HepG2 (cell line): Measurements from ENCODE around the gene FFAR1. TPM values are rescaled to one million over a fixed set of nuclear protein-coding genes. Genes with fewer than 3 reads are reported as not detected.

ENCODE experiments used
- CBFB ChIP-seq: sonication (generic); formaldehyde crosslinking; IDR thresholded peaks from 2 replicates; pipeline ENCODE4 v1.4.0; 2020; ENCODE audit warnings: missing genetic modification reagents
- CREM ChIP-seq, 2 experiments: sonication (generic) in 1 of 2; formaldehyde crosslinking in 1 of 2; IDR thresholded peaks; 2 replicates each; pipeline versions ENCODE4 v1.4.0 to v1.6.1; 2016 to 2020; ENCODE audit warnings: antibody characterized with exemption in 1 of 2, mild to moderate bottlenecking in 1 of 2, missing genetic modification reagents in 1 of 2
- E2F5 ChIP-seq: sonication (generic); formaldehyde crosslinking; conservative IDR thresholded peaks from 2 replicates; pipeline ENCODE4 v1.4.0; 2020; ENCODE audit warnings: missing genetic modification reagents
- GATAD2A ChIP-seq: IDR thresholded peaks from 2 replicates; pipeline ENCODE4 v1.6.1; 2016
- HNRNPH1 ChIP-seq: fragments of 200-400 bp; formaldehyde crosslinking; optimal IDR thresholded peaks from 2 replicates; pipeline ENCODE3; 2017; ENCODE audit warnings: mild to moderate bottlenecking, low read depth, low read length
- JDP2 ChIP-seq: sonication (generic); formaldehyde crosslinking; IDR thresholded peaks from 2 replicates; pipeline ENCODE4 v1.8.1; 2022; ENCODE audit warnings: missing genetic modification reagents, borderline replicate concordance
- MAFG ChIP-seq: sonication (generic); formaldehyde crosslinking; IDR thresholded peaks from 2 replicates; pipeline ENCODE4 v1.5.1; 2020; ENCODE audit warnings: mild to moderate bottlenecking, missing genetic modification reagents
- MIXL1 ChIP-seq: IDR thresholded peaks from 2 replicates; pipeline ENCODE4 v1.6.1; 2016
- PAXIP1 ChIP-seq: sonication (generic); formaldehyde crosslinking; conservative IDR thresholded peaks from 2 replicates; pipeline ENCODE4 v1.4.0; 2020; ENCODE audit warnings: mild to moderate bottlenecking, missing genetic modification reagents, moderate library complexity
- PRDM10 ChIP-seq: sonication (generic); formaldehyde crosslinking; IDR thresholded peaks from 2 replicates; pipeline ENCODE4 v1.4.0; 2020; ENCODE audit warnings: low read depth, missing genetic modification reagents
- RARA ChIP-seq: IDR thresholded peaks from 2 replicates; pipeline ENCODE4 v1.6.1; 2016; ENCODE audit warnings: missing genetic modification reagents, missing compliant biosample characterization
- SALL1 ChIP-seq: sonication (generic); formaldehyde crosslinking; IDR thresholded peaks from 2 replicates; pipeline ENCODE4 v1.8.0; 2022; ENCODE audit warnings: mild to moderate bottlenecking, missing genetic modification reagents
- SIX4 ChIP-seq: sonication (generic); formaldehyde crosslinking; IDR thresholded peaks from 2 replicates; pipeline ENCODE4 v1.4.0; 2020; ENCODE audit warnings: missing genetic modification reagents
- SMAD3 ChIP-seq: sonication (generic); formaldehyde crosslinking; IDR thresholded peaks from 2 replicates; pipeline ENCODE4 v1.4.0; 2020; ENCODE audit warnings: missing genetic modification reagents
- YEATS2 ChIP-seq: sonication (generic); formaldehyde crosslinking; IDR thresholded peaks from 2 replicates; pipeline ENCODE4 v1.4.0; 2020; ENCODE audit warnings: missing genetic modification reagents, borderline replicate concordance
- ZBTB38 ChIP-seq: sonication (generic); formaldehyde crosslinking; IDR thresholded peaks from 2 replicates; pipeline ENCODE4 v1.5.1; 2020; ENCODE audit warnings: mild to moderate bottlenecking, missing genetic modification reagents
- ZNF263 ChIP-seq: sonication (generic); formaldehyde crosslinking; IDR thresholded peaks from 2 replicates; pipeline ENCODE4 v1.4.0; 2020; ENCODE audit warnings: missing genetic modification reagents
- ZNF574 ChIP-seq: sonication (generic); formaldehyde crosslinking; IDR thresholded peaks from 2 replicates; pipeline ENCODE4 v1.4.0; 2020; ENCODE audit warnings: missing genetic modification reagents
- ZSCAN30 ChIP-seq: sonication (generic); formaldehyde crosslinking; IDR thresholded peaks from 2 replicates; pipeline ENCODE4 v1.5.0; 2020; ENCODE audit warnings: mild to moderate bottlenecking, missing genetic modification reagents
- polyA plus RNA-seq, 8 experiments: library from polyadenylated mRNA; depleted of rRNA in 3 of 8; stranded (reverse) in 7 of 8; unstranded in 1 of 8; fragments of >200 nt; fragmentation: Illumina TruSeq in 4 of 8; extraction: Trizol in 4 of 8; gene quantifications; 2 replicates each; pipeline versions ENCODE4 v1.2.1 to v1.2.3, GENCODE V29; 2011 to 2016; ENCODE audit warnings: low read depth in 4 of 8, missing spikeins in 1 of 8, mixed read lengths in 1 of 8; ENCODE audit not compliant: insufficient read depth in 1 of 8
- total RNA-seq, 5 experiments: library from RNA; depleted of rRNA; stranded (reverse); fragments of >200 nt; fragmentation: Illumina TruSeq; extraction: Trizol; gene quantifications; 2 replicates each; pipeline ENCODE4 v1.2.3, GENCODE V29; 2016; ENCODE audit warnings: low read depth in 1 of 5

FFAR1 gene
- total and polyA plus RNA-seq, 2 of the 13 experiments (the other 11 are each of a cell fraction or from before 2014, with no cell fraction given), result not detected

- no peak for TF ChIP-seq ZNF574 (CRISPR knock-in tag)
- no peak for TF ChIP-seq JDP2 (CRISPR knock-in tag)
- TF ChIP-seq CREM (IDR thresholded peaks at IDR 0.05), result no peak
- no peak for TF ChIP-seq CREM (CRISPR knock-in tag; IDR thresholded peaks at IDR 0.05)
- TF ChIP-seq PAXIP1, result peak; percentile 56; the same call in 1 of the 2 replicates
- no peak for TF ChIP-seq SMAD3 (CRISPR knock-in tag)
- TF ChIP-seq ZBTB38 (CRISPR knock-in tag), result no peak
- no peak for TF ChIP-seq SIX4 (CRISPR knock-in tag)
- no peak for TF ChIP-seq CBFB
- TF ChIP-seq HNRNPH1, result no peak
- peak; percentile 47; the same call in 1 of the 2 replicates for TF ChIP-seq GATAD2A
- TF ChIP-seq MIXL1, result peak; percentile 45; the same call in 1 of the 2 replicates
- TF ChIP-seq YEATS2, result no peak
- TF ChIP-seq RARA (CRISPR knock-in tag), result peak; percentile 54; the same call in 1 of the 2 replicates
- no peak for TF ChIP-seq MAFG (CRISPR knock-in tag)
- no peak for TF ChIP-seq E2F5
- TF ChIP-seq PRDM10 (CRISPR knock-in tag), result peak; percentile 67; the same call in 1 of the 2 replicates
- TF ChIP-seq ZSCAN30 (CRISPR knock-in tag), result no peak
- no peak for TF ChIP-seq ZNF263
- TF ChIP-seq SALL1 (CRISPR knock-in tag), result peak; percentile 79
These were observed 47.9 kb downstream of the FFAR1 start (continued) for GRCh38 chr19:35395382-35396199.
